Rectal smooth muscle tissue (tissue), 1 donor: ENCODE results near the gene HAO1.
"Not testable (repeated sequence)": the region's sequence is repeated elsewhere in the genome, so short reads cannot be mapped to it uniquely, and the experiment has no call there.

Experiments
- H3K27ac ChIP-seq: one replicate; pipeline ENCODE4 v1.7.0; 2013; ENCODE audit warnings: low read depth, low read length, inconsistent platforms
- H3K27me3 ChIP-seq: one replicate; pipeline ENCODE4 v1.7.0; 2013; ENCODE audit warnings: low read length; ENCODE audit not compliant: control insufficient read depth, insufficient read depth
- H3K36me3 ChIP-seq: one replicate; pipeline ENCODE4 v1.7.0; 2013; ENCODE audit warnings: low read length; ENCODE audit not compliant: control insufficient read depth, insufficient read depth
- H3K4me1 ChIP-seq: one replicate; pipeline ENCODE4 v1.7.0; 2013; ENCODE audit warnings: low read length; ENCODE audit not compliant: control insufficient read depth, insufficient read depth
- H3K4me3 ChIP-seq: one replicate; pipeline ENCODE4 v1.7.0; 2013; ENCODE audit warnings: low read length
- H3K9ac ChIP-seq: one replicate; pipeline ENCODE4 v1.7.0; 2013; ENCODE audit warnings: low read length

The HAO1 gene

GRCh38 chr20:7959484-7959883, 19.2 kb upstream of the HAO1 start:
- Histone ChIP-seq H3K4me3 (no peak overlapping the region), H3K27me3 (no peaks in the 10 kb centered on the region), H3K9ac (no peak overlapping the region), H3K36me3 (no peaks in the 10 kb centered on the region), H3K4me1 (no peaks in the 10 kb centered on the region), H3K27ac (no peak overlapping the region)

GRCh38 chr20:7956561-7956960, 16.3 kb upstream of the HAO1 start:
- H3K36me3 ChIP-seq, H3K4me3 ChIP-seq, H3K27me3 ChIP-seq, H3K9ac ChIP-seq, H3K4me1 ChIP-seq, H3K27ac ChIP-seq: not testable (repeated sequence)

GRCh38 chr20:7950387-7950786, 10.1 kb upstream of the HAO1 start:
- Histone ChIP-seq H3K4me1 (no peaks in the 10 kb centered on the region), H3K4me3 (no peak overlapping the region), H3K36me3 (no peaks in the 10 kb centered on the region), H3K27ac (no peak overlapping the region), H3K27me3 (no peaks in the 10 kb centered on the region), H3K9ac (no peak overlapping the region)

GRCh38 chr20:7943891-7944290, 3.6 kb upstream of the HAO1 start:
- no peaks in the 10 kb centered on the region for H3K36me3 ChIP-seq
- no peak overlapping the region for H3K4me3 ChIP-seq
- no peaks in the 10 kb centered on the region for H3K4me1 ChIP-seq
- no peak overlapping the region for H3K27ac ChIP-seq
- H3K9ac ChIP-seq: no peak overlapping the region
- no peaks in the 10 kb centered on the region for H3K27me3 ChIP-seq

- Histone ChIP-seq H3K4me3 (no peak overlapping the region), H3K9ac (no peak overlapping the region), H3K36me3 (no peaks in the 10 kb centered on the region), H3K27me3 (no peaks in the 10 kb centered on the region), H3K4me1 (peaks cover 3% of the 10 kb centered on the region), H3K27ac (no peak overlapping the region)
These were observed 595 bp downstream of the HAO1 start for GRCh38 chr20:7939663-7940062.

- Histone ChIP-seq H3K4me1 (peaks cover 3% of the 10 kb centered on the region), H3K36me3 (no peaks in the 10 kb centered on the region), H3K27me3 (no peaks in the 10 kb centered on the region), H3K4me3 (no peak overlapping the region), H3K27ac (no peak overlapping the region), H3K9ac (no peak overlapping the region)
These were observed 2.2 kb downstream of the HAO1 start for GRCh38 chr20:7938058-7938457.

- Histone ChIP-seq H3K27me3 (no peaks in the 10 kb centered on the region), H3K4me1 (peaks cover 3% of the 10 kb centered on the region), H3K9ac (no peak overlapping the region), H3K36me3 (no peaks in the 10 kb centered on the region), H3K27ac (no peak overlapping the region), H3K4me3 (no peak overlapping the region)
These were observed 2.9 kb downstream of the HAO1 start for GRCh38 chr20:7937328-7937727.

GRCh38 chr20:7935027-7935551, 5.2 kb downstream of the HAO1 start:
- no peak overlapping the region for H3K9ac ChIP-seq
- H3K27ac ChIP-seq: no peak overlapping the region
- peaks cover 3% of the 10 kb centered on the region for H3K4me1 ChIP-seq
- H3K4me3 ChIP-seq: no peak overlapping the region
- H3K27me3 ChIP-seq: no peaks in the 10 kb centered on the region
- no peaks in the 10 kb centered on the region for H3K36me3 ChIP-seq

GRCh38 chr20:7933346-7933745, 6.9 kb downstream of the HAO1 start:
- Histone ChIP-seq H3K4me1 (peaks cover 3% of the 10 kb centered on the region), H3K36me3 (no peaks in the 10 kb centered on the region), H3K9ac (no peak overlapping the region), H3K27ac (no peak overlapping the region), H3K27me3 (no peaks in the 10 kb centered on the region), H3K4me3 (no peak overlapping the region)

GRCh38 chr20:7930343-7930742, 9.9 kb downstream of the HAO1 start:
- no peaks in the 10 kb centered on the region for H3K4me1 ChIP-seq
- no peaks in the 10 kb centered on the region for H3K27me3 ChIP-seq
- no peaks in the 10 kb centered on the region for H3K36me3 ChIP-seq

GRCh38 chr20:7926767-7927166, 13.5 kb downstream of the HAO1 start:
- H3K27ac ChIP-seq: no peak overlapping the region
- no peak overlapping the region for H3K9ac ChIP-seq
- no peaks in the 10 kb centered on the region for H3K36me3 ChIP-seq
- H3K4me3 ChIP-seq: no peak overlapping the region
- peaks cover 2% of the 10 kb centered on the region for H3K4me1 ChIP-seq
- H3K27me3 ChIP-seq: no peaks in the 10 kb centered on the region

More at GRCh38 chr20:7930343-7930742, 9.9 kb downstream of the HAO1 start:
- Histone ChIP-seq H3K9ac (no peak overlapping the region), H3K4me3 (no peak overlapping the region), H3K27ac (no peak overlapping the region)

GRCh38 chr20:7926323-7926722, 13.9 kb downstream of the HAO1 start:
- H3K4me3 ChIP-seq: no peak overlapping the region
- no peaks in the 10 kb centered on the region for H3K27me3 ChIP-seq
- no peaks in the 10 kb centered on the region for H3K36me3 ChIP-seq
- H3K9ac ChIP-seq: no peak overlapping the region
- H3K4me1 ChIP-seq: peaks cover 2% of the 10 kb centered on the region
- H3K27ac ChIP-seq: no peak overlapping the region

- Histone ChIP-seq H3K4me1 (peaks cover 2% of the 10 kb centered on the region), H3K9ac (no peak overlapping the region), H3K27ac (peak overlapping the region; percentile 14), H3K4me3 (no peak overlapping the region), H3K27me3 (no peaks in the 10 kb centered on the region), H3K36me3 (no peaks in the 10 kb centered on the region)
These were observed 15.6 kb downstream of the HAO1 start for GRCh38 chr20:7924692-7925091.
